KMS-11 (cell line): Measurements from ENCODE around the gene C9orf50.
A peak's percentile ranks its signal among the peaks of the same experiment; 100 is the strongest.

ENCODE experiments used
- H2AFZ ChIP-seq: fragments of 200-600 bp; sonication (generic); 2 replicates; pipeline ENCODE4 v1.6.1; 2016; ENCODE audit warnings: antibody characterized with exemption, mixed run types, low read depth
- H3K27ac ChIP-seq: fragments of 200-600 bp; sonication (generic); 2 replicates; pipeline ENCODE4 v1.6.1; 2016; ENCODE audit warnings: mild to moderate bottlenecking, mixed run types
- H3K27me3 ChIP-seq: fragments of 200-600 bp; sonication (generic); 2 replicates; pipeline ENCODE4 v1.6.1; 2017; ENCODE audit warnings: mild to moderate bottlenecking, low read depth, mixed run types, moderate library complexity; ENCODE audit not compliant: insufficient read depth
- H3K36me3 ChIP-seq: fragments of 200-600 bp; sonication (generic); 2 replicates; pipeline ENCODE4 v1.6.1; 2017; ENCODE audit warnings: mild to moderate bottlenecking, mixed run types; ENCODE audit not compliant: insufficient read depth
- H3K4me1 ChIP-seq: fragments of 200-600 bp; sonication (generic); 2 replicates; pipeline ENCODE4 v1.6.1; 2016; ENCODE audit warnings: mild to moderate bottlenecking, low read depth, mixed run types; ENCODE audit not compliant: poor library complexity, severe bottlenecking
- H3K4me2 ChIP-seq: fragments of 200-600 bp; sonication (generic); 2 replicates; pipeline ENCODE4 v1.7.0; 2016; ENCODE audit warnings: mild to moderate bottlenecking, mixed run types
- H3K4me3 ChIP-seq: fragments of 200-600 bp; sonication (generic); IDR thresholded peaks from 2 replicates; pipeline ENCODE4 v1.6.1; 2017; ENCODE audit warnings: low read depth, low read length, mixed read lengths; ENCODE audit not compliant: insufficient read depth
- H3K79me2 ChIP-seq: fragments of 200-600 bp; sonication (generic); 2 replicates; pipeline ENCODE4 v1.6.1; 2016; ENCODE audit warnings: low read depth, mixed run types; ENCODE audit not compliant: insufficient read depth
- H3K9ac ChIP-seq: fragments of 200-600 bp; sonication (generic); 2 replicates; pipeline ENCODE4 v1.6.1; 2016; ENCODE audit warnings: mild to moderate bottlenecking, mixed run types
- H4K20me1 ChIP-seq: fragments of 200-600 bp; sonication (generic); 2 replicates; pipeline ENCODE4 v1.6.1; 2016; ENCODE audit warnings: mild to moderate bottlenecking, mixed run types; ENCODE audit not compliant: insufficient read depth
- CTCF ChIP-seq: fragments of 200-600 bp; sonication (generic); conservative IDR thresholded peaks from 2 replicates; pipeline ENCODE4 v1.6.1; 2017; ENCODE audit warnings: low read depth, mild to moderate bottlenecking, antibody characterized with exemption, low read length, moderate library complexity, mixed read lengths

C9orf50 gene

DNA sequence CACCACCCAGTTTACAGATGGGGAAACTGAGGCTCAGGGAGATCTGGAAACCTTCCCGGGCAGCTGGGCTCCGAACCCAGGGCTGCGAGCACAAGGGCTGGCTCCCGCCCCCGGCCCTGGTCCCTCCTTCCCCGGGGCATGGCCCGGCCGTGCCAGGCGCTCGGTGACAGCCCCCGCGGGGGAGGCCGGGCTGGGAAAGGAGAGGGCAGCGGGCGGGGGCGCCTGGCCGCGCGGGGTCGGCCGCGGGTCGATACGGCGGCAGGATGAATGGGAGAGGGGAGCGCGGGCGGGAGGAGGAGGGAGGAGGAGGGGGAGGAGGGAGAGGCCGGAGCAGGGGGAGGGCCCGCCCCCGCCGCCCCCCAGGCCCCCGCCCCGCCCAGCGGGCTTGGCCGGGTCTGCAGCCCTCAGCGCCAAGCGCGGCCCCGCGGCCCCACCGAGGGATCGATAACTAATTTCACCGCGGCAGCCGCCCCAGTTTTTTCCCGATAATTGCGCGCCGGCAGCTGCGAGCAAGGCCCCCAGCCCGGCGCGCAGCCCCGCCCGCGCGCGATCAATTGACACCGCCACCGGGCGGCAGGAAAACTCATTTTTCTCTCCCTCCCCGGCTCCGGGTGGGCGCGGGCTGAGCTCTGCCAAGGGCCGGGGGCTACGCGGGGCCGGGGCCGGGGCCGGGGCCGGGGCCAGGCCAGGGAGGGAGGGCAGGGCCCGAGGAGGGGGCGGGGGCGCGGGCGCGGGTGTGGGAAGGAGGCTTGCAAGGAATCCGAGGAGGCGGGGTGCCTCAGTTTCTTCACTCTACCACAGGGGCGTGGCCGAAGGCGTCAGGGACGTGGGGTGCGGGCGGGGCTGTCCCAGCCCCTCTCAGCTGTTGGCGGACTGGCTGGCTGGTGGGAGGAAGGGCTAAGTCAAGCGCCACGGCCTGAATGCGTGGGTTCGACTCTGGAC, 52.1 kb downstream of the C9orf50 start:
- Histone ChIP-seq H2AFZ (peak overlapping the region; percentile 57), H3K27ac (no peak overlapping the region), H3K4me2 (peak overlapping the region; percentile 39), H3K36me3 (no peaks in the 10 kb centered on the region), H3K27me3 (no peaks in the 10 kb centered on the region), H3K79me2 (no peaks in the 10 kb centered on the region), H3K9ac (peak overlapping the region; percentile 27; the same call in 1 of the 2 replicates), H3K4me1 (peaks cover 26% of the 10 kb centered on the region), H3K4me3 (no peak overlapping the region), H4K20me1 (no peaks in the 10 kb centered on the region)
- no peak for TF ChIP-seq CTCF

DNA sequence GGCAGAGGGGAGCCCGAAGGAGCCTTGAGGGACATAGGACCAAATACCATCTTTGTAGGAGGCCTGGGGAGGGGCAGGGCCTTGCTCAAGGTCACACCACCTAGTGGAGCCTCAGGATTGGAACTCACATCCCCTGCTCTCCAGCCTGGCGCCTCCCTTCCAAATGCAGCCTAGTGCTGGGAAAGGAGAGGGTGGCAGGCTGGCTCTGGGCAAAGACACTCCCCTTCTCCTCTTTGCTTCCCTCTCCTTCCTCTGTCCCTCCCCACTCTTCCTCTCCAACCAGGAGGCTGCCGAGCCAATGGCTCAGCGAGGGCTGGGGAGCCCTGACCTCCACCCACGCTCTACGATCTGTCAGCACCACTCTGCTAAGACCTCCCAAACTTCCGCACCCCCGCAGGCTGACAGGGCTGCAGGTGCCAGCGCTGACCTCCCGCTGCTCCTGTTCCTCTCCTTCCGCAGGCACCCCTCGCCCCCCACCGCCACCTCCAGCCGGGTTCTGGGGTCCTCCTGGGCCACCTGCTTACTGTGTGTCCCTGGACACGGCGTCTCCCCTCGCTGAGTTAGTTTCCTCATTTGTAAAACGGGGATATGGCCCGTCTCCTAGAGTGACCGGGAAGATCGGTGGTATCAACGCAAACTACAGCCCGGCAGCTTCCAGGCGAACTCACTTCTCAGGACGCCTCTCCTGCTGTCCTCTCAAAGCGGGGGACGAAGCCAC, 52.9 kb downstream of the C9orf50 start:
- Histone ChIP-seq H3K27ac (no peak overlapping the region), H3K4me2 (peak overlapping the region; percentile 39), H4K20me1 (no peaks in the 10 kb centered on the region), H3K79me2 (no peaks in the 10 kb centered on the region), H3K4me3 (no peak overlapping the region), H2AFZ (peak overlapping the region; percentile 57), H3K9ac (peak overlapping the region; percentile 27; the same call in 1 of the 2 replicates), H3K4me1 (peaks cover 26% of the 10 kb centered on the region), H3K36me3 (no peaks in the 10 kb centered on the region), H3K27me3 (no peaks in the 10 kb centered on the region)
- TF ChIP-seq CTCF, result no peak

DNA sequence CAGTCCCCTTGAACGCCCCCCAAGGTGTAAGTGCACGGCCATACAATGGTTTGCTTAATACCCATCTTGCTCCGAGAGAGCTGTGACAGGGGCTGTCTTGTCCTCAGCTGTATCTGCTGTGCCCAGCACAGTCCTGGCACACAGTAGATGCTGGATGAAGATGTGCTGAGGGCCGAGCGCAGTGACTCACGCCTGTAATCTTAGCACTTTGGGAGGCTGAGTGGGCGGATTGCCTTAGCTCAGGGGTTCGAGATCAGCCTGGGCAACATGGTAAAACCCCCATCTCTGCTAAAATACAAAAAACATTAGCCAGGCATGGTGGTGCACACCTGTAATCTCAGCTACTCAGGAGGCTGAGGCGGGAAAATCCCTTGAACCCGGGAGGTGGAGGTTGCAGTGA, 53.6 kb downstream of the C9orf50 start:
- H3K4me1 ChIP-seq, result peaks cover 26% of the 10 kb centered on the region
- H2AFZ ChIP-seq, result no peak overlapping the region
- no peak for TF ChIP-seq CTCF
- no peak overlapping the region for H3K27ac ChIP-seq
- no peak overlapping the region for H3K4me3 ChIP-seq
- no peaks in the 10 kb centered on the region for H3K27me3 ChIP-seq
- no peak overlapping the region for H3K4me2 ChIP-seq
- no peaks in the 10 kb centered on the region for H3K79me2 ChIP-seq
- no peaks in the 10 kb centered on the region for H4K20me1 ChIP-seq
- no peaks in the 10 kb centered on the region for H3K36me3 ChIP-seq
- no peak overlapping the region for H3K9ac ChIP-seq

- Histone ChIP-seq H3K9ac (no peak overlapping the region), H3K4me2 (no peak overlapping the region), H3K79me2 (no peaks in the 10 kb centered on the region), H3K4me3 (no peak overlapping the region), H3K27me3 (no peaks in the 10 kb centered on the region), H4K20me1 (no peaks in the 10 kb centered on the region), H3K27ac (no peak overlapping the region), H3K36me3 (no peaks in the 10 kb centered on the region), H3K4me1 (peaks cover 26% of the 10 kb centered on the region), H2AFZ (no peak overlapping the region)
- TF ChIP-seq CTCF, result no peak
These were observed 54.2 kb downstream of the C9orf50 start for GRCh38 chr9:129566563-129567266.
